SK-N-SH (cell line): ENCODE measurements around the gene GAS2L2. TPM values are rescaled to one million over a fixed set of nuclear protein-coding genes. Genes with fewer than 3 reads are reported as not detected.

Source experiments
- CTCF ChIA-PET: fragments of 300-600, 350-600 bp; formaldehyde crosslinking; extraction: SDS; loops from one replicate; lab custom pipeline; 2021; lab: Yijun Ruan, JAX
- POLR2A ChIA-PET: fragments of 350-600 bp; sonication (Branson Sonifier 250); formaldehyde crosslinking; extraction: SDS; loops from one replicate; lab custom pipeline; 2020; ENCODE audit warnings: antibody characterized with exemption, inconsistent platforms; lab: Yijun Ruan, JAX
- DNase-seq: peaks from one replicate; pipeline ENCODE4 v3.0.0; 2012
- H2AFZ ChIP-seq: fragments of 200-600 bp; sonication (generic); 2 replicates; pipeline ENCODE4 v1.8.1; 2016; ENCODE audit warnings: antibody characterized with exemption, mild to moderate bottlenecking, low read depth
- H3F3A ChIP-seq: fragments of 200-600 bp; sonication (generic); replicated peaks from 2 replicates; pipeline ENCODE3; 2016; ENCODE audit warnings: antibody characterized with exemption, mild to moderate bottlenecking; ENCODE audit not compliant: insufficient read depth
- H3K27ac ChIP-seq, 2 experiments: fragments of 200-500 bp in 1 of 2; fragments of 200-600 bp in 1 of 2; sonication (Bioruptor generic) in 1 of 2; sonication (generic), shearing (Covaris generic) in 1 of 2; 2 replicates each; pipeline versions ENCODE4 v1.5.1 to v1.6.1; 2014 to 2016; ENCODE audit warnings: low read depth in 2 of 2, inconsistent platforms in 1 of 2, low read length in 1 of 2, mild to moderate bottlenecking in 1 of 2, mixed read lengths in 1 of 2
- H3K27me3 ChIP-seq: fragments of 200-600 bp; sonication (generic), shearing (Covaris generic); 2 replicates; pipeline ENCODE4 v1.6.1; 2016; ENCODE audit warnings: mixed run types; ENCODE audit not compliant: insufficient read depth
- H3K36me3 ChIP-seq, 2 experiments: fragments of 200-500 bp in 1 of 2; fragments of 200-600 bp in 1 of 2; sonication (Bioruptor generic) in 1 of 2; sonication (generic) in 1 of 2; replicated peaks in 1 of 2; 2 replicates each; pipeline versions ENCODE3 to v1.5.1; 2014 to 2016; ENCODE audit warnings: low read length in 1 of 2, mild to moderate bottlenecking in 1 of 2; ENCODE audit not compliant: insufficient read depth in 2 of 2, control insufficient read depth in 1 of 2
- H3K4me1 ChIP-seq, 2 experiments: fragments of 200-500 bp in 1 of 2; fragments of 200-600 bp in 1 of 2; sonication (Bioruptor generic) in 1 of 2; sonication (generic), shearing (Covaris generic) in 1 of 2; 2 replicates each; pipeline versions ENCODE4 v1.5.1 to v1.6.1; 2014 to 2016; ENCODE audit warnings: low read depth in 1 of 2, low read length in 1 of 2, mixed run types in 1 of 2; ENCODE audit not compliant: insufficient read depth in 2 of 2, control insufficient read depth in 1 of 2
- H3K4me2 ChIP-seq: fragments of 200-600 bp; sonication (generic), shearing (Covaris generic); 2 replicates; pipeline ENCODE4 v1.6.1; 2017; ENCODE audit warnings: mixed run types
- H3K4me3 ChIP-seq, 2 experiments: fragments of 200-500 bp in 1 of 2; fragments of 200-600 bp in 1 of 2; sonication (Bioruptor generic) in 1 of 2; sonication (generic), shearing (Covaris generic) in 1 of 2; 2 replicates each; pipeline versions ENCODE4 v1.5.1 to v1.8.1; 2014 to 2016; ENCODE audit warnings: low read depth in 2 of 2, inconsistent platforms in 1 of 2, low read length in 1 of 2, mild to moderate bottlenecking in 1 of 2, mixed read lengths in 1 of 2, moderate library complexity in 1 of 2
- H3K79me2 ChIP-seq: fragments of 200-600 bp; sonication (generic); 2 replicates; pipeline ENCODE4 v1.8.1; 2017; ENCODE audit warnings: mild to moderate bottlenecking; ENCODE audit not compliant: insufficient read depth
- H3K9ac ChIP-seq: fragments of 200-600 bp; sonication (generic); 2 replicates; pipeline ENCODE4 v1.6.1; 2017; ENCODE audit warnings: mixed run types
- H3K9me2 ChIP-seq: fragments of 200-600 bp; sonication (generic); 2 replicates; pipeline ENCODE4 v1.6.1; 2017; ENCODE audit warnings: mixed run types
- H3K9me3 ChIP-seq: fragments of 200-600 bp; sonication (generic); 2 replicates; pipeline ENCODE4 v1.6.1; 2017; ENCODE audit warnings: mixed run types, mild to moderate bottlenecking, moderate library complexity
- H4K20me1 ChIP-seq: fragments of 200-600 bp; sonication (generic); 2 replicates; pipeline ENCODE4 v1.6.1; 2017; ENCODE audit warnings: mild to moderate bottlenecking, mixed run types; ENCODE audit not compliant: insufficient read depth
- FOXJ3 ChIP-seq: sonication (generic); formaldehyde crosslinking; IDR thresholded peaks from 2 replicates; pipeline ENCODE4 v1.5.1; 2020; ENCODE audit warnings: mild to moderate bottlenecking, missing genetic modification reagents
- FOXM1 ChIP-seq: IDR thresholded peaks from 2 replicates; pipeline ENCODE4 v1.4.0; 2012; ENCODE audit warnings: low read depth, mild to moderate bottlenecking
- GABPA ChIP-seq: IDR thresholded peaks from 2 replicates; pipeline ENCODE4 v1.4.0; 2012; ENCODE audit warnings: low read depth, mild to moderate bottlenecking
- MAX ChIP-seq: IDR thresholded peaks from 2 replicates; pipeline ENCODE4 v1.4.0; 2012; ENCODE audit warnings: low read depth
- MXI1 ChIP-seq: IDR thresholded peaks from 2 replicates; pipeline ENCODE4 v1.6.1; 2012; ENCODE audit warnings: mild to moderate bottlenecking, low read depth, low read length, improper control_type of control experiment
- NRF1 ChIP-seq: IDR thresholded peaks from 2 replicates; pipeline ENCODE4 v1.6.1; 2012; ENCODE audit warnings: low read depth, mild to moderate bottlenecking, low read length
- POLR2AphosphoS5 ChIP-seq: IDR thresholded peaks from 2 replicates; pipeline ENCODE4 v1.6.1; 2012; ENCODE audit warnings: low read depth, low read length
- RFX5 ChIP-seq: IDR thresholded peaks from 2 replicates; pipeline ENCODE4 v1.6.1; 2012; ENCODE audit warnings: mild to moderate bottlenecking, improper control_type of control experiment, low read length
- RXRA ChIP-seq: IDR thresholded peaks from 2 replicates; pipeline ENCODE4 v1.4.0; 2012; ENCODE audit warnings: low read depth, mild to moderate bottlenecking, borderline replicate concordance
- SMC3 ChIP-seq: IDR thresholded peaks from 2 replicates; pipeline ENCODE4 v1.6.1; 2012; ENCODE audit warnings: low read depth, low read length, improper control_type of control experiment
- TAF1 ChIP-seq: IDR thresholded peaks from 2 replicates; pipeline ENCODE4 v1.6.1; 2012; ENCODE audit warnings: low read depth, mild to moderate bottlenecking, low read length, moderate library complexity, borderline replicate concordance
- TCF12 ChIP-seq: IDR thresholded peaks from 2 replicates; pipeline ENCODE4 v1.4.0; 2012
- TEAD4 ChIP-seq: IDR thresholded peaks from 2 replicates; pipeline ENCODE4 v1.4.0; 2012; ENCODE audit warnings: mild to moderate bottlenecking, borderline replicate concordance; ENCODE audit not compliant: insufficient read depth
- YY1 ChIP-seq: IDR thresholded peaks from 2 replicates; pipeline ENCODE4 v1.4.0; 2012; ENCODE audit warnings: low read depth, mild to moderate bottlenecking
- WGBS: methylation state at CpG from one replicate; pipeline ENCODE4 v1.1.6; 2017; ENCODE audit warnings: low lambda C conversion rate; 5-methylcytosine and 5-hydroxymethylcytosine counted together
- polyA plus RNA-seq, 3 experiments: library from polyadenylated mRNA; depleted of rRNA; stranded (reverse); fragments of >200 nt; gene quantifications; 2 replicates each; pipeline ENCODE4 v1.2.3, GENCODE V29; 2012
- TF ChIP-seq, protein P1 (sequence below): fragments of 150-350 bp; IDR thresholded peaks from 2 replicates; pipeline ENCODE4 v1.6.1; 2017; ENCODE audit warnings: antibody characterized with exemption, low read length, low read depth, borderline replicate concordance
- TF ChIP-seq, protein P2 (sequence below): fragments of 150-350 bp; IDR thresholded peaks from 2 replicates; pipeline ENCODE4 v1.6.1; 2016; ENCODE audit warnings: mild to moderate bottlenecking, low read depth, low read length
- TF ChIP-seq, protein P3 (sequence below): fragments of 200-600 bp; sonication (generic); IDR thresholded peaks from 2 replicates; pipeline ENCODE4 v1.6.1; 2017; ENCODE audit warnings: antibody characterized with exemption, mild to moderate bottlenecking, moderate library complexity
- TF ChIP-seq, protein P4 (sequence below): IDR thresholded peaks from 2 replicates; pipeline ENCODE4 v1.4.0; 2012; ENCODE audit warnings: low read depth, borderline replicate concordance

GAS2L2 gene
- polyA plus RNA-seq, 1 of the 3 experiments (the other 2 are of a cell fraction) = not detected

- no peak overlapping the region for H3K4me2 ChIP-seq
- H3K9me2 ChIP-seq = no peaks in the 10 kb centered on the region
- no peaks in the 10 kb centered on the region for H3K27me3 ChIP-seq
- no peaks in the 10 kb centered on the region for H3K9me3 ChIP-seq
- DNase-seq = no peak
- peaks cover 27 to 40% of the 10 kb centered on the region in 2 experiments for H3K36me3 ChIP-seq
- H2AFZ ChIP-seq = no peak overlapping the region
- peaks cover 24 to 25% of the 10 kb centered on the region in 2 experiments for H3K4me1 ChIP-seq
- no peak overlapping the region for H3K27ac ChIP-seq
- no peak overlapping the region for H3K9ac ChIP-seq
- POLR2A ChIA-PET = interaction anchor here (0.6 kb wide), 1 partner anchor 826 kb away, joined by 5 read pairs; no protein-coding TSS in a partner anchor
- CTCF ChIA-PET = interaction anchor here (0.6 to 4.5 kb wide), 4 partner anchors 37 to 109 kb away, joined by 3 to 23 read pairs (median 5); no protein-coding TSS in a partner anchor
- H3K4me3 ChIP-seq = no peak overlapping the region
- TF ChIP-seq SMC3 = no peak
- TF ChIP-seq MAX = no peak
- TF ChIP-seq, protein P1, sequence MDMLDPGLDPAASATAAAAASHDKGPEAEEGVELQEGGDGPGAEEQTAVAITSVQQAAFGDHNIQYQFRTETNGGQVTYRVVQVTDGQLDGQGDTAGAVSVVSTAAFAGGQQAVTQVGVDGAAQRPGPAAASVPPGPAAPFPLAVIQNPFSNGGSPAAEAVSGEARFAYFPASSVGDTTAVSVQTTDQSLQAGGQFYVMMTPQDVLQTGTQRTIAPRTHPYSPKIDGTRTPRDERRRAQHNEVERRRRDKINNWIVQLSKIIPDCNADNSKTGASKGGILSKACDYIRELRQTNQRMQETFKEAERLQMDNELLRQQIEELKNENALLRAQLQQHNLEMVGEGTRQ = no peak
- TF ChIP-seq NRF1 = no peak
- no peak for TF ChIP-seq YY1
- TF ChIP-seq RFX5 = no peak
- TF ChIP-seq, protein P2, sequence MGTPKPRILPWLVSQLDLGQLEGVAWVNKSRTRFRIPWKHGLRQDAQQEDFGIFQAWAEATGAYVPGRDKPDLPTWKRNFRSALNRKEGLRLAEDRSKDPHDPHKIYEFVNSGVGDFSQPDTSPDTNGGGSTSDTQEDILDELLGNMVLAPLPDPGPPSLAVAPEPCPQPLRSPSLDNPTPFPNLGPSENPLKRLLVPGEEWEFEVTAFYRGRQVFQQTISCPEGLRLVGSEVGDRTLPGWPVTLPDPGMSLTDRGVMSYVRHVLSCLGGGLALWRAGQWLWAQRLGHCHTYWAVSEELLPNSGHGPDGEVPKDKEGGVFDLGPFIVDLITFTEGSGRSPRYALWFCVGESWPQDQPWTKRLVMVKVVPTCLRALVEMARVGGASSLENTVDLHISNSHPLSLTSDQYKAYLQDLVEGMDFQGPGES = no peak
- no peak for TF ChIP-seq FOXM1
- no peak for TF ChIP-seq RXRA
- TF ChIP-seq, protein P3, sequence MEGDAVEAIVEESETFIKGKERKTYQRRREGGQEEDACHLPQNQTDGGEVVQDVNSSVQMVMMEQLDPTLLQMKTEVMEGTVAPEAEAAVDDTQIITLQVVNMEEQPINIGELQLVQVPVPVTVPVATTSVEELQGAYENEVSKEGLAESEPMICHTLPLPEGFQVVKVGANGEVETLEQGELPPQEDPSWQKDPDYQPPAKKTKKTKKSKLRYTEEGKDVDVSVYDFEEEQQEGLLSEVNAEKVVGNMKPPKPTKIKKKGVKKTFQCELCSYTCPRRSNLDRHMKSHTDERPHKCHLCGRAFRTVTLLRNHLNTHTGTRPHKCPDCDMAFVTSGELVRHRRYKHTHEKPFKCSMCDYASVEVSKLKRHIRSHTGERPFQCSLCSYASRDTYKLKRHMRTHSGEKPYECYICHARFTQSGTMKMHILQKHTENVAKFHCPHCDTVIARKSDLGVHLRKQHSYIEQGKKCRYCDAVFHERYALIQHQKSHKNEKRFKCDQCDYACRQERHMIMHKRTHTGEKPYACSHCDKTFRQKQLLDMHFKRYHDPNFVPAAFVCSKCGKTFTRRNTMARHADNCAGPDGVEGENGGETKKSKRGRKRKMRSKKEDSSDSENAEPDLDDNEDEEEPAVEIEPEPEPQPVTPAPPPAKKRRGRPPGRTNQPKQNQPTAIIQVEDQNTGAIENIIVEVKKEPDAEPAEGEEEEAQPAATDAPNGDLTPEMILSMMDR = no peak
- TF ChIP-seq POLR2AphosphoS5 = no peak
- TF ChIP-seq TAF1 = no peak
- no peak for TF ChIP-seq MXI1
- TF ChIP-seq, protein P4, sequence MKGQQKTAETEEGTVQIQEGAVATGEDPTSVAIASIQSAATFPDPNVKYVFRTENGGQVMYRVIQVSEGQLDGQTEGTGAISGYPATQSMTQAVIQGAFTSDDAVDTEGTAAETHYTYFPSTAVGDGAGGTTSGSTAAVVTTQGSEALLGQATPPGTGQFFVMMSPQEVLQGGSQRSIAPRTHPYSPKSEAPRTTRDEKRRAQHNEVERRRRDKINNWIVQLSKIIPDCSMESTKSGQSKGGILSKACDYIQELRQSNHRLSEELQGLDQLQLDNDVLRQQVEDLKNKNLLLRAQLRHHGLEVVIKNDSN = no peak
- no peak for TF ChIP-seq TEAD4
- TF ChIP-seq FOXJ3 (CRISPR knock-in tag) = no peak
- no peak for TF ChIP-seq GABPA
- no peak for TF ChIP-seq TCF12
- 92% methylated on average over 2 of the region's 2 CpGs for WGBS
- 0 out of 2 replicates have a peak, but pooled peaks cover 8% of the 10 kb centered on the region for H4K20me1 ChIP-seq
- H3K79me2 ChIP-seq = no peaks in the 10 kb centered on the region; the same call in 1 of the 2 replicates
- H3F3A ChIP-seq = peaks cover 20% of the 10 kb centered on the region
These were observed 42.1 kb downstream of the GAS2L2 start for GRCh38 chr17:35710950-35711349.
